Activated naive CD4-positive, alpha-beta T cell treated with anti-CD3 and anti-CD28 coated beads for 36 hours (primary cell): ENCODE results near the gene PTPRM. TPM values are rescaled to one million over a fixed set of nuclear protein-coding genes. Genes with fewer than 3 reads are reported as not detected.

Source experiments
- CTCF ChIA-PET: fragments of 350-600 bp; sonication (Branson Sonifier 250); formaldehyde crosslinking; loops from one replicate; lab custom pipeline; 2021; ENCODE audit warnings: antibody characterized with exemption; lab: Charles Lee
- DNase-seq: peaks from one replicate; pipeline ENCODE4 v3.0.0-alpha.2; 2020
- H3K27ac Mint-ChIP-seq: one replicate; pipeline ENCODE4 v1.8.0; 2021; ENCODE audit warnings: mild to moderate bottlenecking, mixed read lengths
- H3K27me3 Mint-ChIP-seq: one replicate; pipeline ENCODE4 v1.8.0; 2021; ENCODE audit warnings: low read depth, mixed read lengths
- H3K36me3 Mint-ChIP-seq: one replicate; pipeline ENCODE4 v1.8.0; 2021; ENCODE audit warnings: low read depth, mixed read lengths
- H3K4me1 Mint-ChIP-seq: one replicate; pipeline ENCODE4 v1.8.0; 2021; ENCODE audit warnings: low read depth, mixed read lengths
- H3K4me3 Mint-ChIP-seq: one replicate; pipeline ENCODE4 v1.8.0; 2021; ENCODE audit warnings: mild to moderate bottlenecking, moderate library complexity, mixed read lengths
- H3K9me3 Mint-ChIP-seq: one replicate; pipeline ENCODE4 v1.8.0; 2021; ENCODE audit warnings: mixed read lengths
- intact Hi-C: fragments of 100-400 bp; cut with micrococcal nuclease; formaldehyde crosslinking; loops from one replicate; pipeline ENCODE4 v1.15.1; 2023
- total RNA-seq, 2 experiments: library from RNA; stranded (reverse); gene quantifications; one replicate each; pipeline ENCODE4 v1.2.3, GENCODE V29; 2021

Gene PTPRM
- total RNA-seq, 2 experiments from 2014 or later, result 4.3 to 6.1 TPM

DNA sequence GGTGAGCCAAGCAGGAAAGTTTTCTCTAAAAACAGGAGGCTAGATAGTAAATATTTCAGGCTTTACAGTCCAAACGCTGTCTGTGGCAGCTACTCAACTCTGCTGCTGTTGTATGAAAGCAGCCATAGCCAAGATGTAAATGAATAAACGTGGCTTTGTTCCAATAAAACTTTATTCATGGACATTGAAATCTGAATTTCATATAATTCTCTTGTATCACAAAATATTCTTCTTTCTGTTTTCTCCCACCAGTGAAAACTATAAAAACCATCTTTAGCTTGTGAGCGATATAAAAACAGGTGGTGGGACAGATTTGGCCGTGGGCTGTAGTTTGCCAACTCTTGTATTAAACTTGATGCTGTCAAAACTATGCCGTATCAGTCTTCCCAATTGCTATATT, 333.0 kb downstream of the PTPRM start:
- Mint-ChIP-seq H3K36me3 (no peaks in the 10 kb centered on the region), H3K4me1 (no peaks in the 10 kb centered on the region), H3K27ac (no peak overlapping the region), H3K9me3 (peaks cover 7% of the 10 kb centered on the region), H3K27me3 (no peaks in the 10 kb centered on the region), H3K4me3 (no peak overlapping the region)
- DNase-seq, result no peak
- CTCF ChIA-PET, result no interaction called here
- intact Hi-C loops, result no loop called here

DNA sequence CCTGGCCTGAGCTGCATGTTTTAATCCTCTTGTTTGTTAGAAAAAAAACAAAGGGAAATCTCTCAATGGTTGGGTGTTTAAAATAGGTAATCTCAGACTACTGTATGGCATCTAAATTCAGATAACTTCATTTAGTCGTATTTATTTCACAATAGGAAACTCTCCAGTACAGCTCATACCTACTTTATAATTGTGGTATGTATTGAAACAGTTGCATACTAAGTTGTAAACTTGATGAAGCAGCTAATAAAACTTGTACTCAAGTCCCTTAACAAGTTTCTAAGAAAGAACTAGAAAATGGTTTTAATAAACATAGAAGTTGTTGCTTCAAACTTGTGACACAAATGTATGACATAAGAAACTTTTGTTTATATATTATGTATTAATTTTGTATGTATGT, 334.5 kb downstream of the PTPRM start:
- H3K27ac Mint-ChIP-seq, result no peak overlapping the region
- CTCF ChIA-PET, result interaction anchor here (0.5 to 1.0 kb wide), 2 partner anchors 11 to 16 kb away, joined by 3 read pairs; no protein-coding TSS in a partner anchor
- H3K4me1 Mint-ChIP-seq, result no peaks in the 10 kb centered on the region
- no peaks in the 10 kb centered on the region for H3K36me3 Mint-ChIP-seq
- no peak overlapping the region for H3K4me3 Mint-ChIP-seq
- intact Hi-C loops, result no loop called here
- H3K27me3 Mint-ChIP-seq, result no peaks in the 10 kb centered on the region
- H3K9me3 Mint-ChIP-seq, result peaks cover 7% of the 10 kb centered on the region
- no peak for DNase-seq

GRCh38 chr18:7902399-7902839, 335.3 kb downstream of the PTPRM start:
- Mint-ChIP-seq H3K9me3 (peaks cover 5% of the 10 kb centered on the region), H3K4me1 (no peaks in the 10 kb centered on the region), H3K36me3 (no peaks in the 10 kb centered on the region), H3K4me3 (no peak overlapping the region), H3K27me3 (no peaks in the 10 kb centered on the region), H3K27ac (no peak overlapping the region)
- CTCF ChIA-PET, result interaction anchor here (0.5 to 1.0 kb wide), 3 partner anchors 12 to 554 kb away, joined by 3 read pairs; no protein-coding TSS in a partner anchor
- no peak for DNase-seq
- intact Hi-C loops, result no loop called here

- Mint-ChIP-seq H3K27ac (no peak overlapping the region), H3K9me3 (peaks cover 5% of the 10 kb centered on the region), H3K4me1 (no peaks in the 10 kb centered on the region), H3K4me3 (no peak overlapping the region), H3K27me3 (no peaks in the 10 kb centered on the region), H3K36me3 (no peaks in the 10 kb centered on the region)
- intact Hi-C loops, result no loop called here
- CTCF ChIA-PET, result no interaction called here
- no peak for DNase-seq
These were observed 337.4 kb downstream of the PTPRM start for GRCh38 chr18:7904529-7904928.

DNA sequence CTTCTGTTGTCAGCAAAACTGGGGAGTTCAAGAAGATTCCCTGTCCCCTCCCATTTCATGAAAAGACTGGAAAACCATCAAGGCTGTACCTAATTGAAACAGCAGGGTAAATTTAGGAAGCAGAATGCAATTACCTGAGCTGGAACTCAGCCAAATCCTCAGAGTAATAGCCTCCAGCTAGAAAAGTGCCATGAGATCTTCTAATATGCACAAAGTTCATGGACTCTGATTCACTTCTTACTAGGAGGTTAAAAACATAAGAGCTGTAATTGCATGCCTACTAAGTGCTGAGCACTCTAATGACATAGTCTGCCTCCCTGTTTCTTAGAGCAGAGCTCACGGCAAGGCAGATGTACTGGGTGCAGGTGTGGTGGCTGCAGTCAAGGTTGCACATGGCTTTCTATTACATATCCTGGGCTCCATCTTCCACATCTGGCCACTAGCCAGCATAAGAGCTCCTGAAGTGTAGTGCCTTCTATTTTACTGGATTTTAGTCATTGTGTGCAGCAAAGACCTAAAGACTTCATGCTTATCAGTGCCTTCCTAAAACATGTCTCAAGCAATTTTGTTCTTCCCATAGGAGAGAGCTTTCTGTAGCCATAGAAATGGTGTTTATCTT, 341.7 kb downstream of the PTPRM start:
- no peaks in the 10 kb centered on the region for H3K4me1 Mint-ChIP-seq
- no peak overlapping the region for H3K27ac Mint-ChIP-seq
- no peak for DNase-seq
- CTCF ChIA-PET, result no interaction called here
- intact Hi-C loops, result no loop called here
- H3K36me3 Mint-ChIP-seq, result no peaks in the 10 kb centered on the region
- H3K27me3 Mint-ChIP-seq, result no peaks in the 10 kb centered on the region
- no peak overlapping the region for H3K4me3 Mint-ChIP-seq
- peaks cover 4% of the 10 kb centered on the region for H3K9me3 Mint-ChIP-seq

DNA sequence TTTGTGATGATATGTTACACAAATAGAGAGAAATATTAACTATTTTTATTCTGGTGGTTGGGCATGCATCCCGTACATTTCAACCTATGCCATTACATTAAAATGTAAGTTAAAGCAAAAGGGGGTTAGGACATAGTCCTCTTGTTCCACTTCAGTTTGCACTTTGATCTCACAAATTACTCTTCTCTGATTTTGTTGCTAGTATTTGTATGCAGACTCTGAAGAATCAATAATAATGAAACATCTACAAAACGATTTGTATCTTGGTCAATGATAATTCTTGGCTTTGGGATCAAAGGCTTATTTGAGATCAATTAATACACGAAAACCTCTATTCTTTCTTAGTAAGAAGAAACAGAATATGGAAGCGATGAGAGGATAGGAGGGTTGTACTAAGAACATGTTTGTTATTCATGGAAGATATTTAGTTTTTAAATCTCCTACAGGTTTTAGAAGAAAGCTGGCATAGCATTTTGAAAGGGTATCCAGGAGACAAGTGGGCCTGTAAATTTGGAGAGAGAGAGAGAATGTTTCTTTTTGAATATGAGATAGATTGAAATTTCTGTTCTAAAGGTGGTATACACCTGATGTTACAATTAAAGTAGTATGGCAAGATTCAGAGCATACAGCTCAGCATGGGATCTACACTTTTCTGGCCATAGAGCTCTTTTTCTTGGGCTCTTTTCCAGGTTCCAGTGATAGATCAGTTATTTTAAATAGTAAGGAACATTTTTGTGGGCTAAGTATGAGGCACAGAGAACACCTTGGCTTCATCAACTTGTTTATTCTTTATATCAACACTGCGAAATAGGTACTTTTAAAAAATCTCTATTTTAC, 347.9 kb downstream of the PTPRM start:
- Mint-ChIP-seq H3K36me3 (no peaks in the 10 kb centered on the region), H3K27ac (no peak overlapping the region), H3K9me3 (peaks cover 4% of the 10 kb centered on the region), H3K4me1 (no peaks in the 10 kb centered on the region), H3K4me3 (no peak overlapping the region), H3K27me3 (no peaks in the 10 kb centered on the region)
- intact Hi-C loops, result no loop called here
- DNase-seq, result no peak
- CTCF ChIA-PET, result no interaction called here

DNA sequence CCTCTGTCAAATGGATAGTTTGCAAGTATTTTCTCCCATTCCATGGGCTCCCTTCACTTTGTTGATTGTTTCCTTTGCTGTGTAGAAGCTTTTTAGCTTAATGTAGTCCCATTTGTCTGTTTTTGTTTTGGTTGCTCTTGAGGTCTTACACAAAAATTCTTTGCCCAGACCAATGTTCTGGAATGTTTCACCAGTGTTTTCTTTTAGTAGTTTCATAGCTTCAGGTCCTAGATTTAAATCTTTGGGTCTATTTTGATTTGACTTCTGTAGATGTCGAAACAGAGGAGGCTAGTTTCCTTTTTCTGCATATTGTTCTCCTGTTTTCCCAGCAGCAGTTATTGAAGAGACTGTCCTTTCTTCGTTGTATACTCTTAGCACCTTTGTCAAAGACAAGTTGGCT, 351.6 kb downstream of the PTPRM start:
- Mint-ChIP-seq H3K27me3 (no peaks in the 10 kb centered on the region), H3K36me3 (no peaks in the 10 kb centered on the region), H3K9me3 (peaks cover 5% of the 10 kb centered on the region), H3K4me3 (no peak overlapping the region), H3K4me1 (no peaks in the 10 kb centered on the region), H3K27ac (no peak overlapping the region)
- intact Hi-C loops, result no loop called here
- CTCF ChIA-PET, result no interaction called here
- DNase-seq, result no peak

DNA sequence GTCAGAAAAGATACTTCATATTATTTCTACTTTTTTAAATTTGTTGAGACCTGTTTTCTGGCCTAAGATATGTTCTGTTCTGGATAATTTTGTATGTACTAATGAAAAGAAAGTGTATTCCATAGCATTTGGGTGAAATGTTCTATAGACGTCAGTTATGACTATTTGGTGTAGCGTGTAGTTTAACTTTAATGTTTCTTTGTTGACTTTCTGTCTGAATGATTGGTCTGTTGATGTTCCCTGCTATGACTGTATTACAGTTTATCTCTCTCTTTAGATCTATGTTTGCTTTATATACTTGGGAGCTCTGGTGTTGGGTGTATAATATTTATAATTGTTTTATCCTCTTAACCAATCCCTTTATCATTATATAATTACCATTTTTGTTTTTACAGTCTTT, 352.4 kb downstream of the PTPRM start:
- no peaks in the 10 kb centered on the region for H3K4me1 Mint-ChIP-seq
- CTCF ChIA-PET, result no interaction called here
- H3K4me3 Mint-ChIP-seq, result no peak overlapping the region

GRCh38 chr18:7921938-7922587, 354.9 kb downstream of the PTPRM start:
- intact Hi-C loops, result no loop called here
- no peak overlapping the region for H3K27ac Mint-ChIP-seq
- no peaks in the 10 kb centered on the region for H3K27me3 Mint-ChIP-seq

More for the DNA sequence above, 352.4 kb downstream of the PTPRM start:
- Mint-ChIP-seq H3K9me3 (peaks cover 5% of the 10 kb centered on the region), H3K36me3 (no peaks in the 10 kb centered on the region), H3K27me3 (no peaks in the 10 kb centered on the region), H3K27ac (no peak overlapping the region)
- no peak for DNase-seq
- intact Hi-C loops, result no loop called here

GRCh38 chr18:7923105-7923504, 356.0 kb downstream of the PTPRM start:
- intact Hi-C loops, result no loop called here
- H3K4me1 Mint-ChIP-seq, result no peaks in the 10 kb centered on the region
- H3K9me3 Mint-ChIP-seq, result peaks cover 5% of the 10 kb centered on the region
- no peak overlapping the region for H3K4me3 Mint-ChIP-seq
- CTCF ChIA-PET, result no interaction called here
- H3K36me3 Mint-ChIP-seq, result no peaks in the 10 kb centered on the region
- no peaks in the 10 kb centered on the region for H3K27me3 Mint-ChIP-seq
- DNase-seq, result no peak
- no peak overlapping the region for H3K27ac Mint-ChIP-seq

More at GRCh38 chr18:7921938-7922587, 354.9 kb downstream of the PTPRM start:
- no peaks in the 10 kb centered on the region for H3K4me1 Mint-ChIP-seq
- DNase-seq, result no peak
- H3K36me3 Mint-ChIP-seq, result no peaks in the 10 kb centered on the region
- no peak overlapping the region for H3K4me3 Mint-ChIP-seq
- peaks cover 5% of the 10 kb centered on the region for H3K9me3 Mint-ChIP-seq
- CTCF ChIA-PET, result no interaction called here

- no peak for DNase-seq
- H3K9me3 Mint-ChIP-seq, result peaks cover 5% of the 10 kb centered on the region
- intact Hi-C loops, result no loop called here
- CTCF ChIA-PET, result no interaction called here
- no peaks in the 10 kb centered on the region for H3K36me3 Mint-ChIP-seq
- peaks cover 1% of the 10 kb centered on the region for H3K27me3 Mint-ChIP-seq
- no peak overlapping the region for H3K4me3 Mint-ChIP-seq
- H3K27ac Mint-ChIP-seq, result no peak overlapping the region
- H3K4me1 Mint-ChIP-seq, result no peaks in the 10 kb centered on the region
These were observed 357.5 kb downstream of the PTPRM start for GRCh38 chr18:7924616-7925015.

DNA sequence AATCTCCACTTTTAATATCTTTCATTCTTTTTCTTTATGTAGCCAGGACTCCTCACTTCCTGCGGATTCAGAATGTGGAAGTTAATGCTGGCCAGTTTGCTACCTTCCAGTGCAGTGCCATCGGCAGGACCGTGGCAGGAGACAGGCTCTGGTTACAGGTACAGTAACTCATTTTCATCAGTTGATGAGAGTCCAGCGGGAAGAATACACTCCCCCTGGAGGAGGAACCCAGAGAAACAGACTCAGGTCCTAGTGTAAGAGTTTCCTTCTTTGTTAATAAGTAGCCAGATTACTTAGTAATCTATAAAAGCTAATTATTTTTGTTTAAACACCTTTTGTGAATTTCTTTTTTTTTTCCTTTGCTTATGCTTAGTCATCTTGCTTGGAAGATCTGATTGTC, 359.4 kb downstream of the PTPRM start:
- Mint-ChIP-seq H3K36me3 (no peaks in the 10 kb centered on the region), H3K27ac (no peak overlapping the region), H3K9me3 (peaks cover 4% of the 10 kb centered on the region), H3K27me3 (peaks cover 2% of the 10 kb centered on the region), H3K4me1 (no peaks in the 10 kb centered on the region), H3K4me3 (no peak overlapping the region)
- CTCF ChIA-PET, result no interaction called here
- no peak for DNase-seq
- intact Hi-C loops, result no loop called here
